ENCODE results near the gene ZC3H12C.
"Not testable (repeated sequence)": the region's sequence is repeated elsewhere in the genome, so short reads cannot be mapped to it uniquely, and the experiment has no call there.

Gene ZC3H12C
- total RNA-seq = 0 to 0.49 (median 0.23) reads per million in 4 experiments

DNA sequence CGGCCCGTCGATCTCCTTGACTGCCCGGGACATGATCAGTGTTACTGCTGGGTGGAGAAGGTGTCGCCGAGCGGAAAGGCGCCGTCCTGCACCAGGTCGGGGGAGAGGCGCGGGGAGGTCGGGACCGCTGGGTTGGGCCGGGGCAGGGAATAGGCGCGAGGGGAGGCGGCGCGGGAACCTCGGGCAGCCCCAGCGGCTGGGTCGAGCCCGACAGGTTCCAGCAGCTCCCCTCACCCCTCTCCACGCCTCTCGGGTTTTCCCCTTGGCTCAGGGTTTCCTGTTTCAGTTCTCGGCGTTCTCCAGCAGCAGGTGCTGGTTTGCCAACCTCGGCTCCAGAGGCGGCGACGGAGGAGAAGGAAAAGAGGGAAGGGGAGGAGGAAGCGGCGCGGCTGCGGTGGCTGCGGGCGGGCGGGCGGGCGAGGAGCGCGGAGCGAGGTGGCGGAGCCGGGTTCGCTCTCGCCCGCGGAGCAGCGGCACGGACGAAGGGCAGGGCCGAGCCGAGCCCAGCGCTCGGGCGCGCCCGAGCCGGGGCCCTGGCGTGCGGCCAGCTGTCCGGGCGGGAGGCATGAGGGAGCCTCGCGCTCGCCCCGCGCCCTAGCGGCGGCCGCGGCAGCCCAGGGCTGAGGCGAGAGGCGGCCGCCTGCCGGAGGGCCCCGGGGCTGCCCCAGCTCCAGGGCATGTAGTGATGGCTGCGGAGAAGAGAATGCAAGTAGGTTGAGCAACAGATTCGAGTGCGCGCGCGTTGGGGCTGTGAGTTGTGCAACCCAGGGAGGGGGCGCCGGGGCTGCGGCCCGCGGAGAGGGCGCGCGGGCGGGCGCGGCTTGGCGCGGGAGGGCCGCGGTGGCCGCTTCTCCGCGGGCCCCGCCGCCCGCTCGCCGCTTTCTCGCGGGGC lies at the start of gene ZC3H12C:
ZC3H12C (plus strand) TSS at position 878 of the 892 bp plus-strand sequence. CDS start 20 bp downstream, outside the sequence.
- DNase-seq = no peak

DNA sequence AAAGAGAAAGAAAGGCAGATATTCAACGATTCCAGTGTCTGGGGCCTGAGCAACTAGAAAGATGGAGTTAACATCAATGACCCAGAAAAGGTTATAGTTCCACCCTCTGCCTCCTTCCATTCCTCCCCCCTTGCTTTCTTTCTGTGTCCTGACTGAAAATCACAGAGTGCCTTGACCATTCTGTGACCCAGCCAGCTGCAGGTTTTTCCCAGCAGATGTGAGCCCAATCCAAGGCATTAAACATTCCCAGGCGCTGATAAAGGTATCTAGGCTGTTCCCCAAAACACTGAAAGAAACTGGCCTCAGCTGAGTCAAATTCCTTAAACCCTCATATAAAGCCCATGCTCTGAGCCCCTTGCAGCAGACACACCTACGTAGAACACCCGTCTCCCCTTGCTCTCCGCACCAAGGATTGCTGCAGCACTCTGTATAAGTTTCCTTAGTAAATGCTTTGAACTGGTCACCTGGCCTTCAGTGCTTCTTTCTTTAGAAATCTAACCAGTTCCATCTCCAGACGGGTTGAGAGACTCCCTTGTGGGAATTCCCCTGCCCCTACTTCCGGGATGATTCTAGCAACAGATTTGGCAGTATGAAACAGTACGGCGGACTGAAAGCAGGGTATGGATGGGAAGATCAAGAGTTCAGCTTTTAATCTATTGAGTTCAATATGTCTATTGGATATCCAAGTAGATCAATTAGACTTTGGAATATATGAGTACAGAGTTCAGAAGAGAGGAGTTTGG lies 48.8 kb upstream of the ZC3H12C start:
- no peak for DNase-seq

DNA sequence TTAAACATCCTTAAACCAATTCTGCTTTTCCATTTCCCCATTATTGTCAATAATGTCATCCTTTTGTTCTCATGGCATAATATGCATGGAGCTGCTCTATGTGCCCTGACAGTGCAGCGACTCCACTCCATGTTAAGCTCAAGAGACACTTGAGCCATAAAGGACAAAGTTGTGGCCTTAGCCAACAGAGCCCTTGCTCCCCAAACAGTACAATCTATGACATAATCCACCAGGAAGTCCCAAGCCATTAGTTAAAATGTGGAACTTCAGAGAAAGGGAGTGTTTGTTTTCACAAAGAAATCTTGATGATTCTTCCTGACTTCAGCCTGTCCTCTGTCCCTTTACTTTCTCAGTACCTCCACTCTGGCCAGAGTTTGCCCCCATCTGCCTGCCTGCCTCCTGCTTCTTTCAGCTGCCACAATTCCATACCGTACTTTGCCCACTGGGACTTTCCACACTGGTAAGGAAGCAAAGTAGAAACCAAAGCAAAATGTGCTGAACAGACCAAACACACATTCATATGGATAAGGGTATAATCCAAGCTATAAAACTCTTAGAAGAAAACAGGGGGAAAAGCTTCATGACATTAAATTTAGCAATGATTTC lies 46.3 kb upstream of the ZC3H12C start:
- DNase-seq = no peak

DNA sequence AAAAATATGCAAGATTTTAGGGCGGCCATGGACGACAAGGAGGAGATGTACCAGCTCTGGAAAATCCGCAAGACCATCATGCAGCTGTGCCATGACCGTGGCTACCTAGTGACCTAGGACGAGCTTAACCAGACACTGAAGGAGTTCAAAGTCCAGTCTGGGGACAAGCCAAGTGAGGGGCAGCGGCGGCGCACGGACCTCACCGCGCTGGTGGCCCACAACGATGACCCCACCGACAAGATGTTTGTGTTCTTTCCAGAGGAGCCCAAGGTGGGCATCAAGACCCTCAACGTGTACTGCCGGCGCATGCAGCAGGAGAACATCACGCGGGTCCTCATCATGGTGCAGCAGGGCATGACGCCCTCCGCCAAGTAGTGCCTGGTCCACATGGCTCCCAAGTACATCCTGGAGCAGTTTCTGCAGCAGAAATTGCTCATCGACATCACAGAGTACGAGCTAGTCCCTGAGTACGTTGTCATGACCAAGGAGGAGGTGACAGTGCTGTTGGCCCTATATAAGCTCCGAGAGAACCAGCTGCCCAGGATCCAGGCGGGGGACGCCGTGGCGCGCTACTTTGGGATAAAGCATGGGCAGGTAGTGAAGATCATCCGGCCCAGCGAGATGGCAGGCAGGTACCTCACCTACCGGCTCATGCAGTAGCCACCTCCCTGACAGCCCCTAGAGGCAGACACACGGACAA lies 43.5 kb upstream of the ZC3H12C start:
- no peak for DNase-seq

- no peak for DNase-seq
Observed at GRCh38 chr11:110050201-110050506, 43.0 kb upstream of the ZC3H12C start.

DNA sequence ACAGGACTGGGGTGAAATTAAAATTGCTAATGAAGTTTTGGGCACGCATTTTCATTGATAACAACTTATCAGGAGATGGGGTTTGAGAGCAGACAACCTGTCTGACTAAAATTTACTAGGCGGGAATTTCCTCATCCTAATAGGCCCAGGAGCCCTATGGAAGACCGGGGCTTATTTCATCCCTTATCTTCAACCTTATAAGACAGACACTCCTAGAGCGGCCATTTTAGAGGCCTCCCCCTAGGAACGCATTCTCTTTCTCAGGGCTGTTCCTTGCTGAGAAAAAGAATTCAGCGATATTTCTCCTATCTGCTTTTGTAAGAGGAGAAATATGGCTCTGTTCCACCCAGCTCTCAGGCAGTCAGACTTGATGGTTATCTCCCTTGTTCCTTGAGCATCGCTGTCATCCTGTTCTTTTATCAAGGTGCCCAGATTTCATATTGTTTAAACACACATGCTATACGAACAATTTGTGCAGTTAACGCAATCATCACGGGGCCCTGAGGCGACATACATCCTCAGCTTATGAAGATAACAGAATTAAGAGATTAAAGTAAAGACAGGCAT lies 39.3 kb upstream of the ZC3H12C start:
- no peak for DNase-seq

- DNase-seq = no peak
Observed at GRCh38 chr11:110056956-110057355, 36.2 kb upstream of the ZC3H12C start.

GRCh38 chr11:110059706-110060463 lies 33.3 kb upstream of the ZC3H12C start:
- no peak for DNase-seq

DNA sequence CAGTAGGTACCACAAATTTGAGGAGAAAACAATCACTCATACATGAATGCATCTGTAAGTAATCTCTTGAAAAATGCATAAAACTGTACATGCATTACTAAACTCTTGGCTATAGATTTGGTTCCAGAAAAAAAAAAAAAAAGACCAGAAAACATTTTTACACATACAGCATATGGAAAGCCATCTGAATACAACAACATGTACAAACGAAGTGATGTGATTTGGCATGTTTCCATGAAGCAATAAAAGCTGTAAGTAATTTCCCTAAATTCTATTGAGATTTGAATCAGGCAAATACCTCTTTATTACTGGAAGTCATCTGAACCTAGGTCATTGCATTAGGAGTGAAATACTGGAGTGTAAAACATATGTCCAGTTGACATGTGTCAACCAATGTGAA lies 31.9 kb upstream of the ZC3H12C start:
- no peak for DNase-seq

DNA sequence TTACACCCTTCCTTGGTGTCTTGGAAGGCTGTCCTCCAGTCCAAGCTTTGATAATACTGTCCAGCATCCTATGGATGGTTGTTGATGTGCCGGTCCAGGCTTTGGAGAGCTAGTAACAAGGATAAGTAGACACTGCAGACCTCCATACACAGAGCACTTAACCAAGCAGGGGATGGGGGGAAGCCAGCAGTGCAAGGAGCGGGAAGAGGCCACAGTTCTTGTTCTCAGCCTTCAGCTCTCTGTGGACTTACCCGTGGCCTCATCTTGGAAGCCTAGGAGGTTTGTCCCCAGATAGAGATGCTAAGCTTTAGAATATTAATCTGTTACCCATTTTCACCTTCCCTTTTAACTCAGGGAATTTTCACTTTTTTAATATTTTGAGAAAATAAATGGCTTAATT lies 30.9 kb upstream of the ZC3H12C start:
- DNase-seq = no peak

DNA sequence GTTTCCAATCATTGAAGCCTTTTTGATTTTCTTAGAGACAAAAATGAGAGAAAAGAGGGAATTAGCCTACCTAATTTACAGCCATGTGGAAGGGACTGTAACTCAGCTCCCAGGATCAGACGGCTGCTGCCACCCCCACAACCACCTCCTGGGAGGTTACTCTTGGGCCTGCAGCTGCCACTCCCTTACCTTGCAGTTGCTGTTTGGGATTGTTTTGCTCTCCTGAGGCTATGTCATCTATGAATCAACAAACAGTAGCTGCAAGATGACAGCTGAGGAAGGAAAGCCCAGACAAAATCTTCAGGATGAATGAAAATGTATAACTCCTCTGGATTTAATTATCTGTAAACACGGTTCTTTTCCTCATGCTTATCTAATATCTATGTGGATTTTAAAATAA lies 28.0 kb upstream of the ZC3H12C start:
- no peak for DNase-seq

- DNase-seq = not testable (repeated sequence)
Observed at GRCh38 chr11:110068001-110068400, 25.2 kb upstream of the ZC3H12C start.

DNA sequence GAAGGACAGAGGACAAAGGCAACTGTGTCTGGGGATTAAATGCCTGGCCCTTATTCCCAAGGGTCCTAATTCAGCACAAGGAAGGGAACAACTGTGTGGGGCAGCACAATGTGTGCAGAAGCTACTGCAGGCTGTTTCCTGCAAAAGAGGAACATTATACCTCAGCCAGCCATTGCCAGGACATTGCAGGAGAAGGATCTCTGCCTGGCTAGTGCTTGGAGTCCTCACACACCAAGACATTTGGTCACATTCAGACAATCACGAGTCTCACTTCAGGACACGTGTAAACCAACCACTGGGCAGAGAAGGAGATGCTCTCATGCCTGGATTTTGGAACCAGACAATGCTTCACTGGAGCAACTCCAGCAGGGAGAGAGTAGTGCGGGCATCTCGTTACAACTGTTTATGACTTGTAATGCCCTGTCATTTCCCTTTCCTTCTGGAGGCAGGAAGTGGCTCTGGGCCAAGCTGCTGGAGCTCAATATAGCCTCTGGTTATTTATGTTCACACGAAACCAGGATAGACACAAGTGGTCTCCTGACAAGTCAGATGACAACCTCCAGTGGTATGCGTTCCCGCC lies 23.9 kb upstream of the ZC3H12C start:
- no peak for DNase-seq

DNA sequence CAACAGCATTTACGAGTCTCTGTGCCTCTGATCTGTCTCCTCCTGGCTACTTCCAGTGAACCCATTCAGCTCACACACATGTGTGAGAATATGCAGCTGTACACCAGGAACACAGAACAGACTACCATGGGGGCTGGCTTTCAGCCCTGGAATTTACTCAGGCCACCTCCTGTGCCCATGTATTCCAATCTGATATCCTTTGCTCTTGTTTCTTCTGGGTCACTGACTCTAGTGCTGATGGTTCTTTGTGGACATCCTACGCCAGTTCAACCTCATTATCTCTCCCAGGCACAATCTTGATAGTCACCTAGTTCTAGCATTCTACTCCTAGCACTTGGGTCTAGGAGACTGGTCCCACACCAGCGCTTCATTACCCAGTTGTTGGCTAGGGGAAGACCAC lies 23.0 kb upstream of the ZC3H12C start:
- no peak for DNase-seq

DNA sequence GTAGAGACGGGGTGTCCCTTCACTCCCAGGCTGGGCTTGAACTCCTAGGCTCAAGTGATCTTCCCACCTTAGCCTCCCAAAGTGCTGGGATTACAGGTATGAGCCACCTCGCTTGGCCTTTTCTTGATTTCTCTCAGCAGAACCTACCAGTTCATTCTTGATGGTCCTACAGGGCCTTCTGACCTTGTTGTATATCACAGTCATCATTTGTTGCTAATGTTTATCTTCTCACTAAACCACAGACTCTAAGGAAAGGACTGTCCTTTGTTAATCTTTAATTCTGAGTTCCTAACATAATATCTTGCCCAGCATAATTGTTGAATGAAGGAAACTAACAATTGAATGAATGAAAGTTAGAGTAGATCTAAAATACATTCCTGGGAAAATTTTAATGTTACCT lies 22.0 kb upstream of the ZC3H12C start:
- DNase-seq = no peak

GRCh38 chr11:110072930-110073329 lies 20.3 kb upstream of the ZC3H12C start:
- no peak for DNase-seq

DNA sequence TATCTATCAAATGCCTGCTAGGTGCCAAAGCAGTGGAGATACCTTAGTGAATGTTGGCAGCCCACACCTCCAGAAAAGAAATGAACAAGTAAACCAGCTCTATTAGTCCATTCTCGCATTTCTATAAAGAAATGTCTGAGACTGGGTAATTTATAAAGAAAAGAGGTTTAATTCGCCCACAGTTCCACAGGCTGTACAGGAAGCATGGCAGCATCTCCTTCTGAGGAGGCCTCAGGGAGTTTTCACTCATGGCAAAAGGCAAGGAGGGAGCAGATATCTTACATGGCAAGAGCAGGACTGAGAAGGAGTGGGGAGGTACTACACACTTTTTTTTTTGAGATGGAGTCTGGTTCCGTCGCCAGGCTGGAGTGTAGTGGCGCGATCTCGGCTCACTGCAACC lies 18.7 kb upstream of the ZC3H12C start:
- DNase-seq = no peak

DNA sequence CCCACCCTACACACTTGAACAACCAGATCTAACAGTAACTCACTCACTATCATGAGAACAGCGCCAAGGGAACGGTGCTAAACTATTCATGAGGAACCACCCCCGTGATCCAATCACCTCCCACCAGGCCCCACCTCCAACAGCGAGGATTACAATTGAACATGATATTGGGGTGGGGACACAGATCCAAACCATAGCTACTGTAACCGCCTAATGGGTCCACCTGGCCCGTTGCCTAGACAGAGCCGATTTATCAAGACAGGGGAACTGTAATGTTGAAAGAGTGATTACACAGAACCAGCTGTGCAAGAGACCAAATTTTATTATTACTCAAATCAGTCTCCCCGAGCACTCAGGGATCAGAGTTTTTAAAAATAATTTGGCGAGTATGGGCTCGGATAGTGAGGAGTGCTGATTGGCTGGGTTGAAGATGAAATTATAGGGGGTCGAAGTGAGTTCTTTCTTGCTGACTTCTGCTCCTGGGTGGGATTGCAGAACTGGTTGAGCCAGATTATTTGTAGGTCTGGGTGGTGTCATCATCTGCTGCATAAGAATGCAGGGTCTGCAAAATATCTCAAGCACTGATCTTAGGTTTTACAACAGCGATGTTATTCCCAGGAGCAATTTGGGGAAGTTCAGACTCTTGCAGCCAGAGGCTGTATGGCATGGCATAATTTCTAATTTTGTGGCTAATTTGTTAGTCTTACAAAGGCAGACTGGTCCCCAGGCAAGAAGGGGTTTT lies 17.9 kb upstream of the ZC3H12C start:
- no peak for DNase-seq

- no peak for DNase-seq
Observed at GRCh38 chr11:110075847-110076208, 17.4 kb upstream of the ZC3H12C start.

DNA sequence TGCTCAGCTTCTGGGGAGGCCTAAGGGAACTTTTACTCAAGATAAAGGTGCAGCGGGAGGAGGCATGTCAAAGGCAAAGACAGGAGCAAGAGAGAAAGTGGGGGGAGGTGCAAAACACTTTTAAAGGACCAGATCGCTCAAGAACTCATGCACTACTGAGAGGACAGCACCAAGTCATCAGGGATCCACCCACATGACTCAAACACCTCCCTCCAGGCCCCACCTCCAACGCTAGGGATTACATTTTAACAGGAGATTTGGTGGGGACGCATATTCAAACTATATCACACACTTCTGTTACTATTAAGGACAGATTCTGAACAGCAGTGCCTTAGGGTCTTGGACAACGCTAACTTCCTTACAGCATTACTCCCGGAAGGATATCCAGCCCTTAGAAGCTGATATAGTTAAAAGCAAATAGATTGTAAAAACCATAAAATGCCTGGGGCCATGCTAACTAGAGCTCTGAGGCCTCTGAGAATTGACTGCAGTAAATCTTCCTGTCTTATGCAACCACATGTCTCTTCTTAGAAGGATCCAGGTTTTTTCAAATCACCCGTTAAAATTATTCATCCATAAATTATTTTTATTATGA lies 16.7 kb upstream of the ZC3H12C start:
- no peak for DNase-seq

DNA sequence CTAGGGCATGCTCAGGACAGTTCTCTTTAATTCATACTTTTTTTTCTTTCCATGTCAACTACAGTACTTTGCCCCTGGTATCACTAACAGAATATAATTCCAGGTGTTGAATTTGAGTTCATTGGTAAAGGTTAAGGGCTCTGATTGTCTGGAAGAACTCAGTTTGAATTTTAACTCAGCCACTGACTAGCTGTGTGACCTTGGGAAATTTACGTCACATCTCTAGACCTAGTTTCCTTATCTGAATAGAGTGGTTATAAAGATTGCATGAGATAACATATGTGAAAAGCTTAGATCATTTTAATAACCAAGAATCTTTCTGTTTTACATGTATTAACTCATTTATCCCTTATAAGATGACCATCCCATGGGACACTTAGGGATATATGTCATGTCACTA lies 15.8 kb upstream of the ZC3H12C start:
- DNase-seq = no peak

Data from effector CD8-positive, alpha-beta T cell (primary cell).